Measurements from ENCODE around the gene SRPRB.
"Not testable (repeated sequence)": the region's sequence is repeated elsewhere in the genome, so short reads cannot be mapped to it uniquely, and the experiment has no call there.

Gene SRPRB

GRCh38 chr3:133777807-133778568 is 27.6 kb upstream of the SRPRB start:
- DNase-seq (ENCODE audit: low spot score): no peak

DNA sequence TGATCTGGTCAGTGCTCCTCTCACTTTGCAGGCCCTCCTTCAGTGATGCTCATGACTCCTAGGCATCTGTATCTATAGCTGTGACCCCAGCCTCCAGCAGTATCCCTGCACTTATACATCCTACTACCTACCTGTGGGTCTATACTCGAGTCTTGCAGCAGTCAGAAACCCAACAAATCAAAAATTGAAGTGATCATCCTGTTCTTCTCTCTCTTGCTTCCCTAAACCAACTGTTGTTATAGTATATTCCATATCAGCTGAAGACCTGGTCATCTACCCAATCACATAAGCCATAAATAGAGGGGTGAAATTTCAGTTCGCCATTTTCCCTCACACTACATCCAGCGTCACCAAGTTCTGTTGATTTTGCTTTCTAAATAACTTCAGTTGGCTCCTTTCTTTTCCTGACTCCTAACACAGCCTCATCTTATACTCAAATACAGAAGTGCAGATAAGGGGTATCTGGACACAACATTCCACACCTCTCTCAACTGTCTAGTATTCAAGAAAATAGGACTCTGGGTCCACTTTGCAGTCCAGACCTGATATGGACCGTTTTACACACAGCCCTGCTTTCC is 25.9 kb upstream of the SRPRB start:
- DNase-seq (ENCODE audit: low spot score): no peak

GRCh38 chr3:133780756-133781155 is 24.9 kb upstream of the SRPRB start:
- not testable (repeated sequence) for DNase-seq (ENCODE audit: low spot score)

- no peak for DNase-seq (ENCODE audit: low spot score)
Measured at GRCh38 chr3:133781570-133781969, 24.0 kb upstream of the SRPRB start.

GRCh38 chr3:133782454-133782853 is 23.2 kb upstream of the SRPRB start:
- no peak for DNase-seq (ENCODE audit: low spot score)

GRCh38 chr3:133783762-133784161 is 21.9 kb upstream of the SRPRB start:
- DNase-seq (ENCODE audit: low spot score): no peak

DNA sequence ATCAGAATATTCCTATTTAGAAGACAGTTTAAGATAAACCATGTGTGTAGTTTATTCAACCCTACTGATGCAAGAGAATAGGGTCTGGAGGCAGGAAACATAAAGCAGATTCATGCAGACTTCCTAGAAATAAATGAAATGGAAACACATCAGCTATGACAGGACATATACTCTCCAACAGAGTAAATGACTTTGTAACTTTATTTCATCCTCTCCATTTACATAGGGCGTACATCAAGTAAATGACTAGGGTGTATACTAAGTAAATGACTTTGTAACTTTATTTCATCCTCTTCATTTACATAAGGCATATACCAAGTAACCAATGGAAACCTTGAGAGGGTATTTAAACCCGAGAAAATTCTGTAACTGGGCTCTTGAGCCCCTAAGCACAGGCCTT is 17.6 kb upstream of the SRPRB start:
- DNase-seq (ENCODE audit: low spot score): no peak

DNA sequence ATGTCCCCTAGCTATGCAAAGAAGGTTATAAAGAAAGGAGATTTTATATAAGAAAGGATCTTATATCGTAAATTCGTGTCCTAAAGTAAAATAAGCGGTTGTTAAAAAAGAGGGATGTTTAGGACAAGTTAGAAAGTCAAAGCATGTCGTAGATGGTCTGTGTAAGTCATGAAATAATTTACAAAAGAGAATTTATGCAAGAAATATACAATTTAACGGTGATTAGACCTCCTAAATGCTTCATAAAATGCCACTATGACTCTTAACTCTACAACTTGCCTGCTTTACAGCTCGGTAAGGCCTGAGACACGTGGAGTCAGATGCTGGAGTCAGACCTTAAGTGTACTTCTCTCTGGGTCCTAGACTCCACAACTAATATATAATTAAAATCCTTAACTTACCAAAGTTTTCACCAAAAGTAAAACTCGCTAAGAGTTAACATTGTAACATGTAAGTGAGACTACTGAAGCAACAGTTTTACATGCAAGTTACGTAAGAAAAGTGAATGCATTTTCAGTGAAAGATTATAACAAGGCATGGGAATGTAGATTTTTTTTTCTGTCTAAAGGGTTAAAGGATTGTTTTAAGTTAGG is 13.3 kb upstream of the SRPRB start:
- DNase-seq (ENCODE audit: low spot score): no peak

- no peak for DNase-seq (ENCODE audit: low spot score)
Measured at GRCh38 chr3:133797396-133798105, 8.1 kb upstream of the SRPRB start.

GRCh38 chr3:133799794-133800585 is 5.6 kb upstream of the SRPRB start:
- no peak for DNase-seq (ENCODE audit: low spot score)

DNA sequence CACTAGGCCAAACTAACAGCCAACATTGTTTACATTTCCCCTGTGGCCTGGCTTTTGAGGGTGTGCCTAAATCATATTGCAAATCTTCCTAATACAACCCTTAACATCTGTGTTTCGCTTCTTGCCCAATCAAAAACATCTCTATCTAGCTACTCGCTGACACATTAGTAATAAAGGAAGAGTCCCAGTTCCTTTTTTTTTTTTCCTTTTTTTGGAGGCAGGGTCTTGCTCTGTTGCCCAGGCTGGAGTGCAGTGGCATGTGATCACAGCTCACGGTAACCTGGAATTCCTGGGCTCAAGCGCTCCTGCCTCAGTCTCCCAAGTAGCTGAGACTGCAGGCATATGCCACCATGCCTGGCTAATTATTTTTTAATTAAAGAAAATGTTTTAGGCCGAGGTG is 2.1 kb upstream of the SRPRB start:
- DNase-seq (ENCODE audit: low spot score): no peak

GRCh38 chr3:133804896-133805295 is 719 bp upstream of the SRPRB start:
- no peak for DNase-seq (ENCODE audit: low spot score)

GRCh38 chr3:133805384-133805701 is 272 bp upstream of the SRPRB start:
- DNase-seq (ENCODE audit: low spot score): no peak

DNA sequence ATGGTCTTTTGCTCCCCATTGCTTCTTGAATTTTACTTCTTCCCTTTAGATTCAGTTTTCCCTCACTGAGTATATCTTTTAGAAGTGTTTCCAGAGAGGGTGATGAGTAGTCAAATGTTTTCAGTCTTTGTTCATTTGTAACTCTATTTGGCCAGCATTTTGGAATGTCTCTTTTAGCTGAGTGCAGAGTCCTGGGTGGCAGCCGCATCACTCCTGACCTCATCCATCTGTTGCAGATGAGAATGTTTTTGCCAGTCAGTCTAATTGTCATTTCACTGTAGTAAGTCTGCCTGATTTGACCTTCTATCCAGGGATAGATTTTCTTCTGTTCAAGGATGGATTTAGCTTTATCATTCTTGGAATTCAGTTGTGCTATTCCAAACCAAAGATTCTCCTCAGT is 7.3 kb downstream of the SRPRB start:
- no peak for DNase-seq (ENCODE audit: low spot score)

- DNase-seq (ENCODE audit: low spot score): no peak
Measured at GRCh38 chr3:133815386-133815785, 9.8 kb downstream of the SRPRB start.

DNA sequence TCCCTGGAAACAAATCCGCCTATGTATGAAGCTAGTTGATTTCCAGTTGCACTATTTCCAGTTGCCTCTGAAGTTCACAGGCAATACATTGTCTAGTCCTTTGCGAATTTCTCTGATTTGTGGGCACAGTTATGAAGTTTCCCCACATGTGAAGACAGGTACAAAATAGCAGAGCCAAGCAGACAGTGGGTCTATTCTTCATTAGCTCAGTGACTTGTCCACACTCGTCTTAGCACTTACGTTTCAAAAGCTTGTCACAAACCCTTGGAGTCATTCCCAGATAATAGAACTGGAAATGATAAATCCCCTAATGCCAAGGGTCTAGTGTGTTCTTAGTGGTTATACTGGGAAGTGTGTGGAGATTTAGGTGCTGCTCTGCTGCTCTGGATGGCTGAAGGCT is 14.5 kb downstream of the SRPRB start:
- no peak for DNase-seq (ENCODE audit: low spot score)

- no peak for DNase-seq (ENCODE audit: low spot score)
Measured at GRCh38 chr3:133820889-133821675, 15.5 kb downstream of the SRPRB start.

DNA sequence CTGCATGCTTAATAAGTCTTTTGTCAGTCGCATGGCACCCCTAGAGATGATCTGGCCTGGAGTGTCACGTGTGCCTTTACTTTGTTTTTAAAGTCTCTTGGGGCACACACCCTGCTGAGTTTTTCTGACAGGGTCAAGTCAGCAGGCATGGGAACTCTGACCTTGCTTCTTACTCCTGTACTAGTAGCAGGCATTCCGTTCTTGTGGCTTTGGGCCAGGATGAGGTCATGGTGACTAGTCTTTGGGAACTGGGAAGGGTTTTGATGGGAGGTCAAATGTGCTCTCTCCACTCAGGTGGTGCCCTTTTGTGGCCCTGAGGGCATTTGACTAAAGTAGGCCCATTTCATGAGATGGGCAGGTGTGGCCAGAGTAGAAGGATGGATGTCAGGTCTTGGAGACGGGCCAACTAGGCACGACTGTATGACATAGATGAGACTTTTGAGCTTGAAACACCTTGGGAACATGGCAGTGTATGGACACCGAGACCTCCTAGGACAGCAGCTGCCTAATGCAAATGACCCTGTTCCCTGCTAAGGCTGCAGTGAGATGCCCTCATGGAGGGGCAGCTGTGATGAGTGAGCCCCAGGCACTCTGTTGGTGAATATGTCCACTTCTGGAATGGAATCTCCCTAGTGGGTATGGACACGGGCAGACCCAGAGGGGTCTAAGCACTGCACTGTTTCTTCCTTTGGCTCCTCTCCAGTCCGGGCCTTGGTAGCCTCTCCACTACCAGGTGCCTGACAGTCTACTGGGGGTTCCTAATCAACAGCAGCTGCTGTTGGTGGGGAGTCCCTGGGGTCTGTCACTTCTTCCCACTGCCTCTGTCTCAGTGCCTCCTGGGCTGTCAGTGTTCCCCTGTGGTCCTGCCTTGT is 16.4 kb downstream of the SRPRB start:
- DNase-seq (ENCODE audit: low spot score): peak; percentile 57

DNA sequence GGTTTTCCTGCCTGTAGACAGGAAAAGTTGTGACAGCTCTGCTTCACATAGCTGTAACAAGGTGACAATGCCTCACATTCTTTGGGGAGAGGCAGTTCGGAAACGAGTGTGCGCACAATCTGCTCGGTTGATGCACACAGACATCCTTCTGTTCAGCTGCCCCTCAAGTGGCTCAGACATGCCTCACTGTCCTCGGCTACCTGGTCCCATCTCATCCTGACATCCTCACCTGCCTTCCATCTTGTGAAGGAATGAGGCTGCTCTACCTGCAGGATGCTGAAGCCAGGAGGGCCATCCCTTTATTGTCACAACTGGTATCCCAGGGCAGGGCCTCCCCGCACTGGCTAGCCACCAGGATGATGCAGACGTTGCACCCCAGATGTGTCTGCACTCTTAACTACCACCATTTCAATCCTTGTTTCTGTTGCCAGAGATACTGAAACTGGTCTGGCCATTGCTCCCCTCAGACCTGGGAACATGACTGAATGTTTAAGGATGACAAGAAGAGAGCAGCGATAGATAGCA is 19.4 kb downstream of the SRPRB start:
- DNase-seq (ENCODE audit: low spot score): no peak
